PC-3 (cell line): ENCODE measurements around the gene GATD1. TPM values are rescaled to one million over a fixed set of nuclear protein-coding genes. Genes with fewer than 3 reads are reported as not detected.

Source experiments
- ATAC-seq: fragments of 200-7000 bp; cut with Tn5 transposase; 2 replicates; pipeline ENCODE4 v1.9.1; 2020; ENCODE audit warnings: mild to moderate bottlenecking, moderate library complexity
- BruUV-seq: library from RNA; stranded (reverse); fragments of 400-500 nt; replicated peaks from 2 replicates; lab custom pipeline; 2021; lab: Mats Ljungman, UMichigan
- CTCF ChIA-PET: fragments of 300-600 bp; sonication (Branson Sonifier 250); formaldehyde crosslinking; loops from one replicate; lab custom pipeline; 2022; ENCODE audit warnings: antibody characterized with exemption; lab: Charles Lee
- POLR2A ChIA-PET: fragments of 300-600 bp; sonication (Branson Sonifier 250); formaldehyde crosslinking; loops from one replicate; lab custom pipeline; 2022; ENCODE audit warnings: antibody characterized with exemption; ENCODE audit not compliant: unreplicated experiment; lab: Charles Lee
- DNase-seq: peaks from one replicate; pipeline ENCODE4 v3.0.0-alpha.2; 2015
- H2AFZ ChIP-seq: fragments of 300-600 bp; sonication (generic); 2 replicates; pipeline ENCODE4 v1.6.0; 2016; ENCODE audit warnings: antibody characterized with exemption, low read length
- H3F3A ChIP-seq: fragments of 300-600 bp; sonication (generic); one replicate; pipeline ENCODE4 v1.6.0; 2017; ENCODE audit warnings: antibody characterized with exemption, low read length, control low read depth, mild to moderate bottlenecking; ENCODE audit not compliant: unreplicated experiment
- H3K27ac ChIP-seq: fragments of 300-600 bp; sonication (generic); 2 replicates; pipeline ENCODE4 v1.5.1; 2016; ENCODE audit warnings: mild to moderate bottlenecking, low read length
- H3K27me3 ChIP-seq: fragments of 300-600 bp; sonication (generic); 2 replicates; pipeline ENCODE4 v1.6.1; 2016; ENCODE audit warnings: low read length, mixed read lengths
- H3K36me3 ChIP-seq: fragments of 300-600 bp; sonication (generic); 2 replicates; pipeline ENCODE4 v1.6.1; 2016; ENCODE audit warnings: low read depth, mixed run types, low read length, mixed read lengths
- H3K4me1 ChIP-seq: fragments of 300-600 bp; sonication (generic); 2 replicates; pipeline ENCODE4 v1.5.1; 2016; ENCODE audit warnings: low read length; ENCODE audit not compliant: insufficient read depth
- H3K4me2 ChIP-seq: fragments of 300-600 bp; sonication (generic); 2 replicates; pipeline ENCODE4 v1.6.0; 2016; ENCODE audit warnings: low read length
- H3K4me3 ChIP-seq: fragments of 300-600 bp; sonication (generic); 2 replicates; pipeline ENCODE4 v1.5.1; 2016; ENCODE audit warnings: mild to moderate bottlenecking, low read length, mixed read lengths
- H3K79me2 ChIP-seq: fragments of 300-600 bp; sonication (generic); 2 replicates; pipeline ENCODE4 v1.6.1; 2017; ENCODE audit warnings: low read length, mixed read lengths
- H3K9ac ChIP-seq: fragments of 300-600 bp; sonication (generic); 2 replicates; pipeline ENCODE4 v1.6.0; 2016; ENCODE audit warnings: mild to moderate bottlenecking, low read length
- H3K9me2 ChIP-seq: fragments of 300-600 bp; sonication (generic); replicated peaks from 2 replicates; pipeline ENCODE4 v1.6.1; 2016; ENCODE audit warnings: mixed run types, low read length, mixed read lengths
- H3K9me3 ChIP-seq: fragments of 300-600 bp; sonication (generic); 2 replicates; pipeline ENCODE4 v1.6.1; 2016; ENCODE audit warnings: low read length, mixed read lengths
- H4K20me1 ChIP-seq: fragments of 300-600 bp; sonication (generic); 2 replicates; pipeline ENCODE4 v1.6.1; 2016; ENCODE audit warnings: low read length, mixed read lengths
- EZH2 ChIP-seq: fragments of 300-600 bp; sonication (generic); IDR thresholded peaks from one replicate; pipeline ENCODE4 v1.6.1; 2017; ENCODE audit warnings: antibody characterized with exemption, mild to moderate bottlenecking, low read length; ENCODE audit not compliant: unreplicated experiment
- EZH2phosphoT487 ChIP-seq: fragments of 300-600 bp; sonication (generic); IDR thresholded peaks from 2 replicates; pipeline ENCODE4 v1.6.1; 2018; ENCODE audit warnings: mild to moderate bottlenecking, antibody characterized with exemption, low read length, borderline replicate concordance
- intact Hi-C: fragments of 100-400 bp; cut with micrococcal nuclease; formaldehyde crosslinking; loops from 2 replicates; pipeline ENCODE4 v1.9.0; 2023
- total RNA-seq: library from RNA; depleted of rRNA; stranded (reverse); fragments of >200 nt; gene quantifications from 2 replicates; pipeline ENCODE4 v1.2.3, GENCODE V29; 2014
- TF ChIP-seq, protein P1 (sequence below): fragments of 300-600 bp; sonication (generic); conservative IDR thresholded peaks from 2 replicates; pipeline ENCODE4 v1.5.1; 2017; ENCODE audit warnings: antibody characterized with exemption, low read depth, mild to moderate bottlenecking, low read length

Gene GATD1
- total RNA-seq, 1 experiment from 2014 or later, result 39.7 TPM

DNA sequence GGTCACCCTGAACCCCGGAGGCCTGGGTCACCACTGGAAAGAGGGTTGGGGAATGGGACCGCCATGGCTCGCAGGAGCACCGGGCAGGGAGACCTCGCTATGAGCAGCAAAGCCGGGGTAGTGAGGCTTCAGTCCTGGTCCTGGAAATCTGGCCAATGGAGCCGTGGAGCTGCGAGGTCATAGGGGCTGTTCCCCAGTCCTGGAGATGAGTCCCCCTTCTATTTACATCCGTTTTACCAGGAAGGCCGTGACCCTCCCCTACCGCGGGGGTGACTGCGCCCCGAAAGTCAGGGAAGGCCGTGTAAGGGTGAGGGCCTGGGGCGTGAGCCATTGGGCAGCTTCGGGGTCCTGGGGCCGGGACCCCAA lies 27.3 kb upstream of the GATD1 start:
- Histone ChIP-seq H3K4me3 (peak overlapping the region; percentile 70), H3K9me2 (no peaks in the 10 kb centered on the region), H3K36me3 (no peaks in the 10 kb centered on the region), H3K4me1 (peaks cover 15% of the 10 kb centered on the region), H2AFZ (peak overlapping the region; percentile 67), H3K27ac (no peak overlapping the region), H3K27me3 (no peaks in the 10 kb centered on the region), H3F3A (no peaks in the 10 kb centered on the region), H4K20me1 (no peaks in the 10 kb centered on the region), H3K9me3 (no peaks in the 10 kb centered on the region), H3K79me2 (peaks cover 18% of the 10 kb centered on the region), H3K9ac (peak overlapping the region; percentile 69), H3K4me2 (peak overlapping the region; percentile 98)
- DNase-seq, result no peak
- TF ChIP-seq, protein P1, sequence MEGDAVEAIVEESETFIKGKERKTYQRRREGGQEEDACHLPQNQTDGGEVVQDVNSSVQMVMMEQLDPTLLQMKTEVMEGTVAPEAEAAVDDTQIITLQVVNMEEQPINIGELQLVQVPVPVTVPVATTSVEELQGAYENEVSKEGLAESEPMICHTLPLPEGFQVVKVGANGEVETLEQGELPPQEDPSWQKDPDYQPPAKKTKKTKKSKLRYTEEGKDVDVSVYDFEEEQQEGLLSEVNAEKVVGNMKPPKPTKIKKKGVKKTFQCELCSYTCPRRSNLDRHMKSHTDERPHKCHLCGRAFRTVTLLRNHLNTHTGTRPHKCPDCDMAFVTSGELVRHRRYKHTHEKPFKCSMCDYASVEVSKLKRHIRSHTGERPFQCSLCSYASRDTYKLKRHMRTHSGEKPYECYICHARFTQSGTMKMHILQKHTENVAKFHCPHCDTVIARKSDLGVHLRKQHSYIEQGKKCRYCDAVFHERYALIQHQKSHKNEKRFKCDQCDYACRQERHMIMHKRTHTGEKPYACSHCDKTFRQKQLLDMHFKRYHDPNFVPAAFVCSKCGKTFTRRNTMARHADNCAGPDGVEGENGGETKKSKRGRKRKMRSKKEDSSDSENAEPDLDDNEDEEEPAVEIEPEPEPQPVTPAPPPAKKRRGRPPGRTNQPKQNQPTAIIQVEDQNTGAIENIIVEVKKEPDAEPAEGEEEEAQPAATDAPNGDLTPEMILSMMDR, result no peak
- no peak for TF ChIP-seq EZH2phosphoT487
- intact Hi-C loops, result no loop called here
- BruUV-seq, result no TSS peak
- POLR2A ChIA-PET, result no interaction called here
- CTCF ChIA-PET, result no interaction called here
- no peak for ATAC-seq

DNA sequence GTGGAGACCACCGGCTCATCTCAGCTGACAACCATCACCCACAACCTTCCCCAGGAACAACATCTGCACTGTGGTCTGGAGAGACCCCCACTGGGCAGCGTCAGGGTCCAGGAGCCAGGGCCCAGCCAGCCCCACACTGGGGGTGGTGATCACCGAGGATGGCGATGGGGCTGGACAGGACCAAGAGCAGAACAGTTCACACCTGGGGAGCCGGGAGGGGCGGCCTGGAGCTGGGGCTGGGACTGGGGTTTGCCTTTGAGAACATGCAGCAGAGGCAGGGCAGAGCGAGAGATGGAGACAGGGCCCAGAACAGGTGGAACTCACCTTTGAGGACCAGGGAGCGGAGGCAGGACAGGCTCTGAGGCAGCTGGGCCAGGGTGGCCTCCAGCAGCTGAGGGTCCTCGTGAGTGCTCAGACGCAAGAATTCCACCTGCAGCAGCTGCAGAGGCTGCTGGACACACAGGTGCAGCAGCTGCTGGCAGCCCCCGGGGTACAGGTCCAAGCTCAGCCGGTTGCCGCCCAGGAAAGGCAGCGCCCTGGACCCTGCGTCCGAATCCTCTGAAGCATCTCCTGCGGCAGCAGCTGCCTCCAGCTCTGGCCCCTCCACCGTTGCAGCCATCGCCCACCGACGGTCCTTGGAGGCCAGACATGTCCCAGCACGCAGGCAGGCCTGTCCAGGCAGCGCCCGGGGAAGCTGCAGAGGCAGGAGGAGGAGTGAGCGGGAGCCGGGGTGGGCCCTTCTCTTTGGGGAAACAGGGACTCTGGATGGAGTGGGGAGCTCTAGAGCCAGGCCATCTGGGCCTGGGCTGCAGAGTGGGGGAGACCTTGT lies 26.7 kb upstream of the GATD1 start:
- CTCF ChIA-PET, result no interaction called here
- H3K9me3 ChIP-seq, result no peaks in the 10 kb centered on the region
- peak overlapping the region; percentile 70 for H3K4me3 ChIP-seq
- ATAC-seq, result no peak
- intact Hi-C loops, result no loop called here
- no peaks in the 10 kb centered on the region for H3K36me3 ChIP-seq
- no peak overlapping the region for H3K27ac ChIP-seq
- TF ChIP-seq, protein P1, result no peak
- TF ChIP-seq EZH2 (no peak), EZH2phosphoT487 (no peak)
- peak overlapping the region; percentile 98 for H3K4me2 ChIP-seq
- H3K27me3 ChIP-seq, result no peaks in the 10 kb centered on the region
- DNase-seq, result no peak
- no peaks in the 10 kb centered on the region for H3K9me2 ChIP-seq
- H2AFZ ChIP-seq, result no peak overlapping the region
- no peak overlapping the region for H3K9ac ChIP-seq
- no peaks in the 10 kb centered on the region for H3F3A ChIP-seq
- H3K79me2 ChIP-seq, result peaks cover 16% of the 10 kb centered on the region
- POLR2A ChIA-PET, result no interaction called here
- H3K4me1 ChIP-seq, result peaks cover 15% of the 10 kb centered on the region
- BruUV-seq, result no TSS peak
- H4K20me1 ChIP-seq, result no peaks in the 10 kb centered on the region

DNA sequence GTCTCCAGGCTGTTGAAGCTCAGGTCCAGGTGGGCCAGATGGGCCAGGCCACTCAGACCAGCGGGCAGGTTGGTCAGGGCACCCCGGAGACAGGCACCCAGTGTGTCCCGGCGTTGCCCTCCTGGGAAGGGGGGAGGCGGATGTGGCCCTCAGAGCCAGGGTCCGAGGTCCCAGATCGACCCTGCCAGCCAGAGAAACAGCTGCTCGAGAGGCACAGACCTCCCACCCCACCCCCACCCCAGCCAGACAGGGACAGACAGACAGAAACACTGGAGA lies 26.1 kb upstream of the GATD1 start:
- H3K36me3 ChIP-seq, result no peaks in the 10 kb centered on the region
- TF ChIP-seq EZH2phosphoT487 (no peak), EZH2 (no peak)
- TF ChIP-seq, protein P1, result no peak
- CTCF ChIA-PET, result no interaction called here
- H4K20me1 ChIP-seq, result no peaks in the 10 kb centered on the region
- H3K4me1 ChIP-seq, result peaks cover 10% of the 10 kb centered on the region
- POLR2A ChIA-PET, result no interaction called here
- no peak for DNase-seq
- no peak overlapping the region for H3K4me3 ChIP-seq
- no peak overlapping the region for H2AFZ ChIP-seq
- no peak overlapping the region for H3K4me2 ChIP-seq
- ATAC-seq, result no peak
- no TSS peak for BruUV-seq
- intact Hi-C loops, result no loop called here
- no peaks in the 10 kb centered on the region for H3K9me2 ChIP-seq
- H3K9ac ChIP-seq, result no peak overlapping the region
- no peaks in the 10 kb centered on the region for H3K27me3 ChIP-seq
- H3K27ac ChIP-seq, result no peak overlapping the region
- H3F3A ChIP-seq, result no peaks in the 10 kb centered on the region
- peaks cover 10% of the 10 kb centered on the region for H3K79me2 ChIP-seq
- no peaks in the 10 kb centered on the region for H3K9me3 ChIP-seq
